Measurements from ENCODE around the gene USP22. TPM values are rescaled to one million over a fixed set of nuclear protein-coding genes. Genes with fewer than 3 reads are reported as not detected.
"Not testable (repeated sequence)": the region's sequence is repeated elsewhere in the genome, so short reads cannot be mapped to it uniquely, and the experiment has no call there.

Gene USP22
- total RNA-seq, 1 donor from 2014 or later: 79.1 TPM

DNA sequence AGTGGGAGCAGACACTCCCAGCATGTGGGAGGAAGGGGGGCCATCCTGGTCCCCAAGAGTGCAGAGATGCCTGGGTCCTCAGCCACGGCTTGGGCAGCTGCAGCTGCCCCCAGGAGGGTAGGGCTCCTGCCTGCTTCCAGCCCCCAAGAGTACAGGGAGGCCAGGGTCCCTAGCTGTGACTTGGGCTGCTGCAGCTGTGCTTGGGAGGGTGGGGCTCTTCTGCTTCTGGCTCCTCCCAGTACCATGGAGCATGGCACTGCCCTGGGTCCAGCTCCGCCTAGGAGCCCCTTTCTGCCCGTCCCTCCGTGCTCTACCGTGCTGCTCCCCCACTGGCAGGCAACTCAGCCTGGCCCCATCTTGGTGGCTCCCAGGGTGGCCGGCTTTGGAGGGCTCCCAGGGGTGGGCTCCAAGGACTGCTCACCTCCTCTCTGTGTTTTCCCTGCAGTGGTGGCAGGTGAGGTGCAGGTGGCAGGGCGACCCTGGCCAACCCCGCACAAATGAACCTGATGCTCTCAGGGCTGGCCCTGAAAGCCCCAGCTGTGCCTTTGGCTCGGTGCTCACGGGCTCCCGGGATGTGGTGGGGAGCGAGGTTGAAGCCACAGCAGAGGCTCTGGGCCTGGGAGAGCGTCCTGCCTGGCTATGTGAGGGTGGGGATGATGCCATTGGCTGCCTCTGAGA is 18.5 kb upstream of the USP22 start:
- Histone ChIP-seq H3K9me3 (no peaks in the 10 kb centered on the region), H3K27me3 (no peaks in the 10 kb centered on the region), H3K4me3 (no peak overlapping the region), H3K27ac (no peak overlapping the region), H3K36me3 (no peaks in the 10 kb centered on the region), H3K4me1 (no peaks in the 10 kb centered on the region)
- no peak for TF ChIP-seq POLR2A (IDR thresholded peaks at IDR 0.05)
- TF ChIP-seq, protein P1, sequence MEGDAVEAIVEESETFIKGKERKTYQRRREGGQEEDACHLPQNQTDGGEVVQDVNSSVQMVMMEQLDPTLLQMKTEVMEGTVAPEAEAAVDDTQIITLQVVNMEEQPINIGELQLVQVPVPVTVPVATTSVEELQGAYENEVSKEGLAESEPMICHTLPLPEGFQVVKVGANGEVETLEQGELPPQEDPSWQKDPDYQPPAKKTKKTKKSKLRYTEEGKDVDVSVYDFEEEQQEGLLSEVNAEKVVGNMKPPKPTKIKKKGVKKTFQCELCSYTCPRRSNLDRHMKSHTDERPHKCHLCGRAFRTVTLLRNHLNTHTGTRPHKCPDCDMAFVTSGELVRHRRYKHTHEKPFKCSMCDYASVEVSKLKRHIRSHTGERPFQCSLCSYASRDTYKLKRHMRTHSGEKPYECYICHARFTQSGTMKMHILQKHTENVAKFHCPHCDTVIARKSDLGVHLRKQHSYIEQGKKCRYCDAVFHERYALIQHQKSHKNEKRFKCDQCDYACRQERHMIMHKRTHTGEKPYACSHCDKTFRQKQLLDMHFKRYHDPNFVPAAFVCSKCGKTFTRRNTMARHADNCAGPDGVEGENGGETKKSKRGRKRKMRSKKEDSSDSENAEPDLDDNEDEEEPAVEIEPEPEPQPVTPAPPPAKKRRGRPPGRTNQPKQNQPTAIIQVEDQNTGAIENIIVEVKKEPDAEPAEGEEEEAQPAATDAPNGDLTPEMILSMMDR (IDR thresholded peaks at IDR 0.05): no peak
- TF ChIP-seq POLR2AphosphoS5 (IDR thresholded peaks at IDR 0.05; ENCODE audit: insufficient read depth in 1 of 2, low read depth in 1 of 2): no peak
- DNase-seq (ENCODE audit: extremely low spot score in 2 of 2): no peak
- intact Hi-C loops (cut with DNase I): no loop called here

DNA sequence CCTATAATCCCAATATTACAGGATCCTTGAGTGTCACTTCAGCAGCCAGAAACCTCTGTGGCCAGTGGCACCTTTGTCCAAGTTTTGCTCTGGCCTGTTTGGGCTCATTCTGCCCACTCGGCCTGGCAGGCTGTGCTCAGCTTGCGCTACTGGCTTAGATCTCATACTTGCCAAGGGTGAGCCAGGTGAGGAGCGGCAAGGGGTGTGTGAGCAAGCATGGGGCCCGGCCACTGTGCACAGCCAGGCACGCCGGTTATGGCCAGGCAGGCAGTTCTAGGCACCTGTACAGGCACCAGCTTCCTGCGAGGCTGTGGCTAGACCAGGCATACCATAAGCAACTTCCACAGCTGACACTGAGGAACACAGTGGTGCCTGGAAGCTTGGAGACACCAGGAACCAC is 16.9 kb upstream of the USP22 start:
- no peaks in the 10 kb centered on the region for H3K4me1 ChIP-seq
- no peaks in the 10 kb centered on the region for H3K36me3 ChIP-seq
- DNase-seq (ENCODE audit: extremely low spot score in 2 of 2): no peak
- intact Hi-C loops (cut with DNase I): no loop called here
- TF ChIP-seq POLR2AphosphoS5 (IDR thresholded peaks at IDR 0.05; ENCODE audit: insufficient read depth in 1 of 2, low read depth in 1 of 2) (no peak), POLR2A (IDR thresholded peaks at IDR 0.05) (no peak)
- TF ChIP-seq, protein P1 (IDR thresholded peaks at IDR 0.05): no peak
- no peaks in the 10 kb centered on the region for H3K27me3 ChIP-seq
- no peak overlapping the region for H3K4me3 ChIP-seq
- no peak overlapping the region for H3K27ac ChIP-seq
- no peaks in the 10 kb centered on the region for H3K9me3 ChIP-seq

DNA sequence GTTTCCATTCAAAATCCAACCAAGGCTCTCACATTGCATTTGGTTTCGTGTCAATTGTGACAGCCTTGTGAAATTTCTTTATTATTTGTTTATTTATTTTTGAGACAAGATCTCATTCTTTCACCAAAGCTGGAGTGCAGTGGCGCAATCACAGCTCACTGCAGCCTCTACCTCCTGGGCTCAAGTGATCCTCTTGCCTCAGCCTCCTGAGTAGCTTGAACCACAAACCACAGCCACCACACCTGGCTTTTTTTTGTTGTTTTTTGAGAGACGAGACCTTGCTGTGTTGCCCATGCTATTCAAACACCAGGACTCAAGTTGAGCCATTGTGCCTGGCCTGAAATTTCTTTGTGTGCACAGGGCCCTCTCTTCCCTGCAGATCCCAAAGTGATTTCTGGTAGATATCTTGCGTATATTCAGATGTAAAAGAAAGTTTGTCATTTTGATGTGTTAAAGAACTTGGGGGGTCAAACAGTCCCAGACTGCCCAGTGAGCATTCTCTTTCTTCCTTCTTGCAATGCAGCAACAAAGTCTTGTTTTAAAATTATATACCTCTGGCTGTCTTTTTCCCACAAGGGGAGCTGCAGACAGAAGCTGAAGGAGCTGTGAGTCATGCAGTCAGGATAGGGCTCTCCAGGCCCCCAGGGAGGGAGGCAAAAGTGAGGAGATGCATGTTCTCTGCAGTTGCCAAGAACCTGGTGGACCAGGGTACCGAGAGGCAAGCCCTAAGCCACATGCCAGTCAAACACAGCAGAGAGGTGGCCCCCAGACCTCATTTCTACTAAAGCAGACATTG is 15.5 kb upstream of the USP22 start:
- no peak overlapping the region for H3K4me3 ChIP-seq
- intact Hi-C loops (cut with DNase I): no loop called here
- no peaks in the 10 kb centered on the region for H3K4me1 ChIP-seq
- no peaks in the 10 kb centered on the region for H3K27me3 ChIP-seq
- H3K27ac ChIP-seq: no peak overlapping the region
- H3K36me3 ChIP-seq: no peaks in the 10 kb centered on the region
- TF ChIP-seq, protein P1 (IDR thresholded peaks at IDR 0.05): no peak
- no peak for DNase-seq (ENCODE audit: extremely low spot score in 2 of 2)
- H3K9me3 ChIP-seq: no peaks in the 10 kb centered on the region

DNA sequence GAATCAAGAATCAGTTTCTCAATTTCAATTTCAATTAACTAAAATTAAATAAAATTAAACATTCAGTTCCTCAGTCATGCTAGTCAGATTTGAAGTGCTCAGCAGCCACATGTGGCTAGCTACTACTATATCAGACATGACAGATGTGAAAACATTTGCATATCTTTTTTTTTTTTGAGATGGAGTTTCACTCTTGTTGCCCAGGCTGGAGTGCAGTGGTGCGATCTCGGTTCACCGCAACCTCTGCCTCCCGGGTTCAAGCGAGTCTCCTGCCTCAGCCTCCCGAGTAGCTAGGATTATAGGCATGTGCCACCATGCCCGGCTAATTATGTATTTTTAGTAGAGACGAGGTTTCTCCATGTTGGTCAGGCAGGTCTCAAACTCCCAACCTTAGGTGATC is 10.2 kb upstream of the USP22 start:
- H3K9me3 ChIP-seq; intact Hi-C loops (cut with DNase I); H3K27ac ChIP-seq; H3K4me1 ChIP-seq; H3K27me3 ChIP-seq; H3K36me3 ChIP-seq; DNase-seq (ENCODE audit: extremely low spot score in 2 of 2); H3K4me3 ChIP-seq: not testable (repeated sequence)

DNA sequence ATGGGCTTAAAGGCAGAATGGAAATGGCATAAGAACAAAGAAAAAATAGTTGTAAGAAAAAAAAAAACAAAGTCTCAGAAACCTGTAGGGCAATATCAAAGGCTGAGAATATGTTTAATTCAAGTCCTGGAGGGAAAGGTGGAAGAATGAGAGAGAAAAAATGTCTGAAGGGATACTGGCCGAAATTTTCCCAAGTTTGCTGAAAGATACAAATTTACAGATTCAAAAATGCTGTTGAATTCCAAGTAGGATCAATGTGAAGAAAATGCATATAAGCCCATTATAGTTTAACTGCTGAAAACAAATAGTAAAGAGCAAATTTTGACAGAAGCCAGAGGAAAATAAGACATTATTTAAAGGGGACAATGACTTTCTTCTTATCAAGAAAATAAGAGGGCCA is 6.6 kb upstream of the USP22 start:
- Histone ChIP-seq H3K4me1 (no peaks in the 10 kb centered on the region), H3K27ac (no peak overlapping the region), H3K4me3 (no peak overlapping the region), H3K36me3 (no peaks in the 10 kb centered on the region), H3K27me3 (no peaks in the 10 kb centered on the region), H3K9me3 (no peaks in the 10 kb centered on the region)
- TF ChIP-seq POLR2A (IDR thresholded peaks at IDR 0.05): no peak
- no peak for TF ChIP-seq POLR2AphosphoS5 (IDR thresholded peaks at IDR 0.05; ENCODE audit: insufficient read depth in 1 of 2, low read depth in 1 of 2)
- TF ChIP-seq, protein P1 (IDR thresholded peaks at IDR 0.05): no peak
- intact Hi-C loops (cut with DNase I): no loop called here
- DNase-seq (ENCODE audit: extremely low spot score in 2 of 2): no peak
